HEK293T (cell line): ENCODE measurements around the gene BHLHE23.

Experiments
- BHLHE40 ChIP-seq: fragments of 450-650 bp; IDR thresholded peaks from 2 replicates; pipeline ENCODE4 v1.6.1; 2016; ENCODE audit warnings: mild to moderate bottlenecking, moderate library complexity, borderline replicate concordance
- FOXA1 ChIP-seq: fragments of 450-650 bp; IDR thresholded peaks from 2 replicates; pipeline ENCODE4 v1.6.1; 2016; ENCODE audit warnings: mild to moderate bottlenecking

- TF ChIP-seq FOXA1, result no peak
- TF ChIP-seq BHLHE40, result no peak
Observed at GRCh38 chr20:63049191-63049518, 42.4 kb upstream of the BHLHE23 start.
